Liver (tissue), 9 donors: Measurements from ENCODE around the gene RMND1. TPM values are rescaled to one million over a fixed set of nuclear protein-coding genes. Genes with fewer than 3 reads are reported as not detected.

ENCODE experiments used
- DNase-seq: peaks from one replicate; pipeline ENCODE4 v3.0.0-alpha.2; 2017; ENCODE audit warnings: low spot score
- H3K27ac ChIP-seq, 2 donors: one replicate each; pipeline ENCODE4 v1.7.0; 2013; ENCODE audit warnings: inconsistent platforms in 2 of 2, low read length in 2 of 2, control low read depth in 1 of 2, low read depth in 1 of 2, mild to moderate bottlenecking in 1 of 2
- H3K27me3 ChIP-seq, 4 donors: one replicate each; pipeline versions ENCODE4 v1.6.1 to v1.7.0; 2013; ENCODE audit warnings: low read length in 3 of 4, inconsistent platforms in 1 of 4, mild to moderate bottlenecking in 1 of 4, moderate library complexity in 1 of 4; ENCODE audit not compliant: control insufficient read depth in 4 of 4, insufficient read depth in 4 of 4
- H3K36me3 ChIP-seq, 4 donors: one replicate each; pipeline versions ENCODE4 v1.6.1 to v1.7.0; 2013; ENCODE audit warnings: low read length in 3 of 4, mild to moderate bottlenecking in 3 of 4, low read depth in 1 of 4, moderate library complexity in 1 of 4; ENCODE audit not compliant: control insufficient read depth in 4 of 4, insufficient read depth in 3 of 4
- H3K4me1 ChIP-seq, 4 donors: one replicate each; pipeline versions ENCODE4 v1.6.1 to v1.7.0; 2013; ENCODE audit warnings: low read length in 3 of 4, mild to moderate bottlenecking in 3 of 4, moderate library complexity in 1 of 4; ENCODE audit not compliant: control insufficient read depth in 4 of 4, insufficient read depth in 4 of 4
- H3K4me3 ChIP-seq, 3 donors: one replicate each; pipeline versions ENCODE4 v1.6.1 to v1.7.0; 2013; ENCODE audit warnings: low read length in 3 of 3, control low read depth in 1 of 3, low read depth in 1 of 3, mild to moderate bottlenecking in 1 of 3
- H3K9ac ChIP-seq, 2 donors: one replicate each; pipeline ENCODE4 v1.7.0; 2013; ENCODE audit warnings: low read length in 2 of 2, mild to moderate bottlenecking in 2 of 2, moderate library complexity in 2 of 2, control low read depth in 1 of 2, low read depth in 1 of 2
- H3K9me3 ChIP-seq, 4 donors: one replicate each; pipeline versions ENCODE4 v1.6.1 to v1.7.0; 2013; ENCODE audit warnings: low read length in 3 of 4; ENCODE audit not compliant: control insufficient read depth in 4 of 4
- ATF3 ChIP-seq: IDR thresholded peaks from 2 replicates; pipeline ENCODE4 v1.6.1; 2016; ENCODE audit warnings: antibody characterized with exemption
- EGR1 ChIP-seq, 2 donors: IDR thresholded peaks; 2 replicates each; pipeline ENCODE4 v1.6.1; 2016 to 2018; ENCODE audit warnings: antibody characterized with exemption in 2 of 2, low read depth in 2 of 2
- HNF4A ChIP-seq, 2 donors: conservative IDR thresholded peaks; 2 replicates each; pipeline ENCODE4 v1.6.1; 2016; ENCODE audit warnings: antibody characterized with exemption in 2 of 2, mild to moderate bottlenecking in 2 of 2
- HNF4G ChIP-seq: IDR thresholded peaks from 2 replicates; pipeline ENCODE4 v1.6.1; 2016; ENCODE audit warnings: antibody characterized with exemption
- JUND ChIP-seq, 2 donors: IDR thresholded peaks; 2 replicates each; pipeline ENCODE4 v1.6.1; 2016; ENCODE audit warnings: antibody characterized with exemption in 2 of 2
- RAD21 ChIP-seq, 2 donors: IDR thresholded peaks; 2 replicates each; pipeline ENCODE4 v1.6.1; 2016; ENCODE audit warnings: antibody characterized with exemption in 2 of 2, mild to moderate bottlenecking in 2 of 2
- REST ChIP-seq: IDR thresholded peaks from 2 replicates; pipeline ENCODE4 v1.6.1; 2016; ENCODE audit warnings: antibody characterized with exemption, mild to moderate bottlenecking
- RXRA ChIP-seq, 2 donors: IDR thresholded peaks; 2 replicates each; pipeline ENCODE4 v1.6.1; 2017 to 2018; ENCODE audit warnings: antibody characterized with exemption in 2 of 2, mild to moderate bottlenecking in 1 of 2
- ZBTB33 ChIP-seq: IDR thresholded peaks from 2 replicates; pipeline ENCODE4 v1.6.1; 2016; ENCODE audit warnings: antibody characterized with exemption
- WGBS: extraction: QIAGEN DNeasy Blood & Tissue Kit; methylation state at CpG from one replicate; pipeline ENCODE4 v1.1.7; 2013; 5-methylcytosine and 5-hydroxymethylcytosine counted together
- polyA plus RNA-seq, 2 donors: library from polyadenylated mRNA; stranded (reverse) in 1 of 2; unstranded in 1 of 2; fragments of 200-250 nt in 1 of 2; fragments of >200 nt in 1 of 2; fragmentation: Nextera tagmentation in 1 of 2; extraction: Ambion mirVana in 1 of 2; gene quantifications; one replicate each; pipeline versions ENCODE4 v1.2.1 to v1.2.3, GENCODE V29; 2013 to 2015
- total RNA-seq, 2 donors: library from RNA; depleted of rRNA; stranded (reverse); fragments of >200 nt; gene quantifications; one replicate each; pipeline ENCODE4 v1.2.3, GENCODE V29; 2014
- donor health status: healthy.
- donor health status: healthy.
- donor health status: healthy.
- donor health status: healthy.
- donor health status: healthy.

The RMND1 gene
- total and polyA plus RNA-seq, 4 donors = 13.2 to 22.6 (median 18.1) TPM

- H3K27ac ChIP-seq = no peak overlapping the region
- H3K9me3 ChIP-seq = no peaks in the 10 kb centered on the region
- H3K9ac ChIP-seq = no peak overlapping the region
- H3K27me3 ChIP-seq = no peaks in the 10 kb centered on the region
- DNase-seq = no peak
- H3K36me3 ChIP-seq = no peaks in the 10 kb centered on the region
- no peak overlapping the region for H3K4me3 ChIP-seq
- TF ChIP-seq ATF3 = no peak
- no peak for TF ChIP-seq RXRA (IDR thresholded peaks at IDR 0.05)
- no peak for TF ChIP-seq EGR1 (IDR thresholded peaks at IDR 0.05; ENCODE audit: low read depth in 2 of 2)
- no peak for TF ChIP-seq HNF4G
- peaks cover 0 to 22% (median 20%) of the 10 kb centered on the region in 4 donors for H3K4me1 ChIP-seq
Observed at GRCh38 chr6:151497905-151498304, 46.0 kb upstream of the RMND1 start.

- 90% methylated on average over 9 of the region's 9 CpGs for WGBS
Observed at GRCh38 chr6:151495380-151495779, 43.5 kb upstream of the RMND1 start.

GRCh38 chr6:151494936-151495320 is 43.0 kb upstream of the RMND1 start:
- no peak for TF ChIP-seq REST
- 46% methylated on average over 4 of the region's 4 CpGs for WGBS
- H3K27ac ChIP-seq = no peak overlapping the region
- peaks cover 0 to 22% (median 20%) of the 10 kb centered on the region in 4 donors for H3K4me1 ChIP-seq
- no peaks in the 10 kb centered on the region for H3K36me3 ChIP-seq
- peak overlapping the region; percentile 62 to 83 (median 70) for H3K4me3 ChIP-seq
- no peaks in the 10 kb centered on the region for H3K9me3 ChIP-seq
- DNase-seq = no peak
- H3K9ac ChIP-seq = peak overlapping the region in 1 of 2 donors; percentile 13
- no peaks in the 10 kb centered on the region for H3K27me3 ChIP-seq

More at GRCh38 chr6:151495380-151495779, 43.5 kb upstream of the RMND1 start:
- Histone ChIP-seq H3K4me1 (peaks cover 0 to 22% (median 20%) of the 10 kb centered on the region in 4 donors), H3K9me3 (no peaks in the 10 kb centered on the region), H3K9ac (no peak overlapping the region), H3K27me3 (no peaks in the 10 kb centered on the region), H3K4me3 (no peak overlapping the region), H3K36me3 (no peaks in the 10 kb centered on the region), H3K27ac (no peak overlapping the region)
- DNase-seq = no peak
- no peak for TF ChIP-seq JUND (IDR thresholded peaks at IDR 0.05)
- no peak for TF ChIP-seq RAD21 (IDR thresholded peaks at IDR 0.05)
- no peak for TF ChIP-seq HNF4A (conservative IDR thresholded peaks at IDR 0.05)
- no peak for TF ChIP-seq ZBTB33
